ENCODE results near the gene CDC20.

- TF ChIP-seq RBBP5 (conservative IDR thresholded peaks at IDR 0.05) (no peak), CTCF (IDR thresholded peaks at IDR 0.05 in 2 of 3, conservative IDR thresholded peaks at IDR 0.05 in 1 of 3; ENCODE audit: control insufficient read depth in 2 of 3, extremely low read depth in 1 of 3, insufficient read depth in 1 of 3, low read depth in 3 of 3, low read length in 3 of 3) (no peak), HDAC6 (IDR thresholded peaks at IDR 0.05; ENCODE audit: unreplicated experiment) (no peak), CREB1 (IDR thresholded peaks at IDR 0.05; ENCODE audit: low read depth) (no peak), USF1 (IDR thresholded peaks at IDR 0.05; ENCODE audit: borderline replicate concordance, extremely low read length, insufficient read depth, low read depth, low read length) (no peak), CREM (IDR thresholded peaks at IDR 0.05; ENCODE audit: low read depth) (no peak), ZBTB33 (IDR thresholded peaks at IDR 0.05) (no peak), RFX5 (IDR thresholded peaks at IDR 0.05; ENCODE audit: low read depth, low read length) (no peak), CHD2 (IDR thresholded peaks at IDR 0.05; ENCODE audit: borderline replicate concordance, low read depth, low read length) (no peak), BACH1 (IDR thresholded peaks at IDR 0.05; ENCODE audit: borderline replicate concordance) (no peak)
Observed at GRCh38 chr1:43312663-43313515, 45.9 kb upstream of the CDC20 start.

All from GM12878 (cell line).